GM19193 (cell line): ENCODE measurements around the gene MSANTD4.

Experiments
- POLR2A ChIP-seq: IDR thresholded peaks from 4 replicates; pipeline ENCODE4 v1.6.1; 2011; ENCODE audit not compliant: insufficient read depth, insufficient read length; ENCODE audit errors: extremely low read depth

The MSANTD4 gene

GRCh38 chr11:105969756-105970155 is 52.3 kb downstream of the MSANTD4 start:
- no peak for TF ChIP-seq POLR2A

DNA sequence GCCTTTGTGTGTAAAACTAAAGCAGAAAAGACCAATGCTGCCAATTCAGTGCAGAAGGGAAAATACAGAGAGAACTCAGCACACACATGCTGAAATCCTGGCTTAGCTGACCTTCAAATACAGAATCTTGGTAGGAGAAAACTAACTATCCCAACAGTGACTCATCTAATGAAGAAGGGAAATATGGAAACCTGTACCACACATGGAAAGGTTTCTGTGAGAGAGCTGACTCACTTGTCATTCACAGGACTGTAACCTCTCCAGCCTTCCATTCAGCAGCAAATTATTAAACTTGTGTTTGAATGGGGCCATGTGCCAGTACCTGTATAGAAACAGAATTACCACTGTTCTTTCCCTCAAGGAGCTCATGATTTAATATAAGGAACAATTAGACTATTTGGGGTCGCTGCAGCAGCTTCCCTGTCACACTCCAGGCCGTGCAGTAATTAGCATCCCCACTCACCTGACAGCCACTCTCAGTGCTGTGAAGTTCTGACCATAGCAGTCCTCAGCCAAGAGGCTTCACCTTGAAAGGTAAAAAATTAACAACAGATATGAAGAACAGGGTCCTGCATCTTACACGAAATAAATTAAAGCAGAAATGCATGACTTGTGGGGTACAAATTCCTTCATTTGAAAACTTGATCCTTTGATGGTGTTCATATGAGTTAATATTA is 53.9 kb downstream of the MSANTD4 start:
- TF ChIP-seq POLR2A, result no peak

DNA sequence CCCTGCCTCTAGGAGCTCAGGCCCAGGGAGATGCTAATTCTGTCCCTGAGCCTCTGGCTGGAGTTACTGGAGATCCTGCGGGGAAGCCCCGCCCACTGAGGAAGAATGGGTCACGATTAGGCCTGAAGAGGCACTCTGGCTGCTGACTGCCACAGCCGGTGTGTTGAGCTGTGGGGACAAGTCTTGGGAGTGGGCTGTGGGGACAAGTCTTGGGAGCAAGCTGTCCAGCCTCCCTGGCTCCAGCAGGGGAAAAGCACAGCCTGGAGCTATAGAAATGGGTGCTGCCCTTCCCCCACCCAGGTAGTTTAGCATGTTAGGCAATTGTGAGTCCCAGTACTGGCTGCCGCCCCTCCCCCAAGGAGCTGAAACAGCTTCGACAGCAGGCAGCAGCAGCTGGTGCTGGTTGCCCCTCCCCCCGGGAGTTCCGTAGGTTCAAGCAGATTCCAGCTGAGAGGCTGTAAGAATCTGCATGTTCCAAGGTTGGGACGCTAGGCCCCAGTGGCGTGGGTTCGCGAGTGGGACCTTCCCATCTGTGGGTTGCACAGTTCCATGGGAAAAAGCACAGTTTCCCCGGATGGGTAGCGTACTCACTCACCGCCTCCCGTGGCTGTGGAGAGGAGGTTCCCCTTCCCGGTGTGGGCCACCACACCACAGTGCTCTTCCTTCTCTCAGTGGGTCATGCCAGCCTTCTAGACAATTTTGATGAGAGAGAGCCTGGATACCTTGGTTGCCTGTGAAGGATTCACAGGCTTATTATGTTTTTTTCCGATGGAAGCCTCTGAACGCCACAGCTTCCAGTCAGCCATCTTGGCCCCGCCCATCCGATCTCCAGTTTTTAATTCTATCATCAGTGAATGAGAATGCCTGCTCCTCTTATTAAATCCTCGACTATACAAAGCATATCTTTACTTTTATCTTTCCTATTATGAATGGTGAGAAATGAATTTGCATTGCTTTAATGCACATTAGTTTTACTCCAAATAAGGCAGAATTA is 61.5 kb downstream of the MSANTD4 start:
- no peak for TF ChIP-seq POLR2A
